Endothelial cell of umbilical vein (primary cell): ENCODE measurements around the gene ACSF3. TPM values are rescaled to one million over a fixed set of nuclear protein-coding genes. Genes with fewer than 3 reads are reported as not detected.

Source experiments
- BruUV-seq: library from RNA; stranded (reverse); fragments of 400-500 nt; replicated peaks from 2 replicates; lab custom pipeline; 2021; lab: Mats Ljungman, UMichigan
- CTCF ChIA-PET: fragments of 300-600, 350-600 bp; sonication (Branson Sonifier 250); formaldehyde crosslinking; loops from one replicate; lab custom pipeline; 2021; ENCODE audit warnings: antibody characterized with exemption, inconsistent platforms; lab: Charles Lee
- POLR2A ChIA-PET: fragments of 300-600, 350-600 bp; sonication (Branson Sonifier 250); formaldehyde crosslinking; loops from one replicate; lab custom pipeline; 2021; ENCODE audit warnings: antibody characterized with exemption, inconsistent platforms; lab: Charles Lee
- DNase-seq: peaks from one replicate; pipeline ENCODE4 v3.0.0-alpha.2; 2011; ENCODE audit warnings: low read depth, low spot score
- FAIRE-seq: peaks from 2 replicates; lab custom pipeline; 2011; peaks lifted over from hg19 to GRCh38; lab: Jason Lieb, UNC
- H2AFZ ChIP-seq: 2 replicates; pipeline ENCODE4 v1.6.0; 2012; ENCODE audit warnings: low read depth, low read length, control low read depth, inconsistent platforms
- H3K27ac ChIP-seq: 2 replicates; pipeline ENCODE4 v1.5.1; 2011; ENCODE audit warnings: low read depth, mild to moderate bottlenecking, control low read depth, low read length, moderate library complexity; ENCODE audit not compliant: insufficient read depth
- H3K27me3 ChIP-seq, 2 experiments: 2 replicates each; pipeline versions ENCODE4 v1.6.0 to v1.6.1; 2011; ENCODE audit warnings: low read length in 2 of 2, mixed read lengths in 1 of 2; ENCODE audit not compliant: control insufficient read depth in 2 of 2, insufficient read depth in 2 of 2
- H3K36me3 ChIP-seq, 2 experiments: 2 replicates in 1 of 2; 3 replicates in 1 of 2; pipeline ENCODE4 v1.5.1; 2011; ENCODE audit warnings: low read length in 2 of 2, mild to moderate bottlenecking in 1 of 2, moderate library complexity in 1 of 2; ENCODE audit not compliant: control insufficient read depth in 2 of 2, insufficient read depth in 2 of 2; ENCODE audit errors: extremely low read depth in 1 of 2
- H3K4me1 ChIP-seq: 3 replicates; pipeline ENCODE4 v1.5.1; 2011; ENCODE audit warnings: mild to moderate bottlenecking, low read length; ENCODE audit not compliant: control insufficient read depth, insufficient read depth; ENCODE audit errors: extremely low read depth
- H3K4me2 ChIP-seq: 2 replicates; pipeline ENCODE4 v1.6.1; 2011; ENCODE audit warnings: low read length, control low read depth, mixed read lengths; ENCODE audit not compliant: insufficient read depth
- H3K4me3 ChIP-seq, 3 experiments: fragments of 200-600 bp in 1 of 3; sonication (generic), shearing (Covaris generic) in 1 of 3; replicated peaks in 1 of 3; 2 replicates each; pipeline ENCODE4 v1.5.1; 2011 to 2016; ENCODE audit warnings: control low read depth in 3 of 3, low read length in 3 of 3, mild to moderate bottlenecking in 2 of 3, inconsistent platforms in 1 of 3, low read depth in 1 of 3, moderate library complexity in 1 of 3; ENCODE audit not compliant: insufficient read depth in 1 of 3
- H3K79me2 ChIP-seq: 2 replicates; pipeline ENCODE4 v1.6.0; 2012; ENCODE audit warnings: low read length, inconsistent platforms; ENCODE audit not compliant: control insufficient read depth, insufficient read depth
- H3K9ac ChIP-seq: replicated peaks from 2 replicates; pipeline ENCODE3; 2011; ENCODE audit warnings: low read length, control low read depth; ENCODE audit not compliant: insufficient read depth; ENCODE audit errors: extremely low read depth
- H3K9me1 ChIP-seq: replicated peaks from 3 replicates; pipeline ENCODE4 v1.6.0; 2011; ENCODE audit warnings: mild to moderate bottlenecking, low read length; ENCODE audit not compliant: control insufficient read depth, insufficient read depth; ENCODE audit errors: extremely low read depth
- H3K9me3 ChIP-seq: replicated peaks from 2 replicates; pipeline ENCODE4 v1.5.1; 2012; ENCODE audit warnings: low read length, inconsistent platforms; ENCODE audit not compliant: control insufficient read depth, insufficient read depth
- H4K20me1 ChIP-seq: replicated peaks from 2 replicates; pipeline ENCODE3; 2011; ENCODE audit warnings: mild to moderate bottlenecking, low read length; ENCODE audit not compliant: control insufficient read depth, insufficient read depth; ENCODE audit errors: extremely low read depth
- EZH2 ChIP-seq: IDR thresholded peaks from 2 replicates; pipeline ENCODE4 v1.6.1; 2012; ENCODE audit warnings: borderline replicate concordance, low read depth, mild to moderate bottlenecking, moderate library complexity, low read length, inconsistent platforms; ENCODE audit not compliant: severe bottlenecking
- FOS ChIP-seq: IDR thresholded peaks from 2 replicates; pipeline ENCODE4 v1.6.1; 2011; ENCODE audit warnings: mild to moderate bottlenecking, low read length, moderate library complexity, borderline replicate concordance; ENCODE audit not compliant: insufficient read depth
- GATA2 ChIP-seq: IDR thresholded peaks from 2 replicates; pipeline ENCODE4 v1.7.0; 2011; ENCODE audit warnings: low read depth, mild to moderate bottlenecking, moderate library complexity, mixed read lengths, low read length; ENCODE audit not compliant: insufficient read length, insufficient read depth
- JUN ChIP-seq: IDR thresholded peaks from 2 replicates; pipeline ENCODE4 v1.6.1; 2011; ENCODE audit warnings: borderline replicate concordance, low read depth; ENCODE audit not compliant: insufficient read length, insufficient read depth
- MAX ChIP-seq: IDR thresholded peaks from 2 replicates; pipeline ENCODE4 v1.6.1; 2011; ENCODE audit not compliant: insufficient read depth, insufficient read length
- MYC ChIP-seq: IDR thresholded peaks from one replicate; pipeline ENCODE4 v1.6.1; 2011; ENCODE audit warnings: mild to moderate bottlenecking, low read depth, low read length
- POLR2A ChIP-seq: IDR thresholded peaks from 2 replicates; pipeline ENCODE4 v1.6.1; 2012; ENCODE audit warnings: low read depth, mild to moderate bottlenecking, control low read depth, low read length
- POLR2AphosphoS5 ChIP-seq: IDR thresholded peaks from 2 replicates; pipeline ENCODE4 v1.6.1; 2012; ENCODE audit warnings: low read depth, mild to moderate bottlenecking, control low read depth, low read length, moderate library complexity; ENCODE audit not compliant: insufficient read depth
- dilution Hi-C: fragments of 300-500 bp; cut with MboI; formaldehyde crosslinking; loops from one replicate; pipeline ENCODE4 v1.15.0; 2019; ENCODE audit warnings: low sequenced_read_pairs; ENCODE audit not compliant: extremely low pct_ligation_motif_present
- intact Hi-C: fragments of 100-400 bp; cut with micrococcal nuclease; formaldehyde crosslinking; loops from one replicate; pipeline ENCODE4 v1.10.0; 2022
- polyA plus RNA-seq, 4 experiments: library from polyadenylated mRNA; depleted of rRNA in 3 of 4; stranded (reverse) in 3 of 4; unstranded in 1 of 4; fragments of >200 nt; gene quantifications; 2 replicates each; pipeline versions ENCODE4 v1.2.1 to v1.2.3, GENCODE V29; 2011 to 2012; ENCODE audit warnings: missing spikeins in 1 of 4
- total RNA-seq: library from RNA; stranded (reverse); gene quantifications from 2 replicates; pipeline ENCODE4 v1.2.3, GENCODE V29; 2021
- TF ChIP-seq, protein P1 (sequence below), 2 donors: IDR thresholded peaks; 1 replicate in 1 of 2; 2 replicates in 1 of 2; pipeline ENCODE4 v1.5.1; 2011; ENCODE audit warnings: low read length in 2 of 2, mild to moderate bottlenecking in 2 of 2, moderate library complexity in 2 of 2, control low read depth in 1 of 2, inconsistent platforms in 1 of 2, low read depth in 1 of 2; ENCODE audit not compliant: insufficient read depth in 1 of 2; ENCODE audit errors: extremely low read depth in 1 of 2

Gene ACSF3
- total and polyA plus RNA-seq, 2 donors (not counting 3 experiments of a cell fraction or from before 2014, with no cell fraction given), result 18.6 to 33.2 TPM

GRCh38 chr16:89064606-89065457 lies 28.8 kb upstream of the ACSF3 start:
- Histone ChIP-seq H3K9me1 (no peaks in the 10 kb centered on the region), H2AFZ (no peak overlapping the region), H3K4me1 (no peaks in the 10 kb centered on the region), H3K27me3 (no peaks in the 10 kb centered on the region), H3K79me2 (no peaks in the 10 kb centered on the region), H3K9ac (no peak overlapping the region), H3K9me3 (no peaks in the 10 kb centered on the region), H4K20me1 (no peaks in the 10 kb centered on the region), H3K4me2 (no peak overlapping the region), H3K27ac (no peak overlapping the region), H3K4me3 (no peak overlapping the region), H3K36me3 (no peaks in the 10 kb centered on the region)
- BruUV-seq, result no TSS peak
- ChIA-PET POLR2A (no interaction called here), CTCF (no interaction called here)
- no peak for DNase-seq
- dilution Hi-C loops, result no loop called here
- TF ChIP-seq JUN (no peak), GATA2 (no peak), POLR2A (no peak), POLR2AphosphoS5 (no peak), FOS (no peak), MYC (no peak), MAX (no peak), EZH2 (no peak)
- TF ChIP-seq, protein P1, sequence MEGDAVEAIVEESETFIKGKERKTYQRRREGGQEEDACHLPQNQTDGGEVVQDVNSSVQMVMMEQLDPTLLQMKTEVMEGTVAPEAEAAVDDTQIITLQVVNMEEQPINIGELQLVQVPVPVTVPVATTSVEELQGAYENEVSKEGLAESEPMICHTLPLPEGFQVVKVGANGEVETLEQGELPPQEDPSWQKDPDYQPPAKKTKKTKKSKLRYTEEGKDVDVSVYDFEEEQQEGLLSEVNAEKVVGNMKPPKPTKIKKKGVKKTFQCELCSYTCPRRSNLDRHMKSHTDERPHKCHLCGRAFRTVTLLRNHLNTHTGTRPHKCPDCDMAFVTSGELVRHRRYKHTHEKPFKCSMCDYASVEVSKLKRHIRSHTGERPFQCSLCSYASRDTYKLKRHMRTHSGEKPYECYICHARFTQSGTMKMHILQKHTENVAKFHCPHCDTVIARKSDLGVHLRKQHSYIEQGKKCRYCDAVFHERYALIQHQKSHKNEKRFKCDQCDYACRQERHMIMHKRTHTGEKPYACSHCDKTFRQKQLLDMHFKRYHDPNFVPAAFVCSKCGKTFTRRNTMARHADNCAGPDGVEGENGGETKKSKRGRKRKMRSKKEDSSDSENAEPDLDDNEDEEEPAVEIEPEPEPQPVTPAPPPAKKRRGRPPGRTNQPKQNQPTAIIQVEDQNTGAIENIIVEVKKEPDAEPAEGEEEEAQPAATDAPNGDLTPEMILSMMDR (IDR thresholded peaks at IDR 0.05; ENCODE audit: extremely low read depth in 1 of 2, insufficient read depth in 1 of 2, low read depth in 1 of 2, low read length in 2 of 2), result no peak
- FAIRE-seq, result no peak
- intact Hi-C loops, result no loop called here
